Measurements from ENCODE around the gene DLG2.

DLG2 gene

DNA sequence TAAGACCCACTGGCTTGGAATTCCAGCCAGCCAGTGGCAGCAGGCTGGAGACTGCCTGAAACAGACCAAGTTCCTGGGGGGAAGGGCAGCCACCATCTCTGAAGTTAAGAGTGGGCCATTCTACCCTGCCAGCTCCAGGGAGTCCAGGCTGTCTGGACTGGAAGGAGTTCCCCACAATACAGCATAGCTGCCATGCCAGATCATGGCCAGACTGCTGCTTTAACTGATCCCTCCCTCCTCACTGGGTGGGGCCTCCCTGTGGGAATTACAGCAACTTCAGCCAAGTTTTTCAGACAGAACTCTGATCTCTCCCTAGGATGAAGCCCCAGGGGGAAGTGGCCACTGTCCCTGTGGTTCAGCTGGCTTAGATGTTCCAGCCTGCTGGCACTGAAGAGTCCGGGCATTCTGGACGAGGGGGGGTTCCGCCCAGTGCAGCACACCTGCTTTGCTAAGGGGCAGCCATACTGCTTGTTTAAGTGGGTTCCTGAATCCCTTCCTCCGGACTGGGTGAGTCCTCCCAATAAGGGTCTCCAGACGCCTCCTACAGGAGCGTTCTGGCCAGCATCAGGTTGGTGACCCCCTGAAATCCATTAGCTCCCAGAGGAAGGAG lies 455.4 kb downstream of the DLG2 start:
- no peak for TF ChIP-seq POLR2AphosphoS5 (IDR thresholded peaks at IDR 0.05; ENCODE audit: low read depth, low read length)
- no peak for TF ChIP-seq POU2F2 (IDR thresholded peaks at IDR 0.05; ENCODE audit: low read depth, low read length)
- DNase-seq (ENCODE audit: insufficient read length, low spot score) (no peak), FAIRE-seq (no peak)

DNA sequence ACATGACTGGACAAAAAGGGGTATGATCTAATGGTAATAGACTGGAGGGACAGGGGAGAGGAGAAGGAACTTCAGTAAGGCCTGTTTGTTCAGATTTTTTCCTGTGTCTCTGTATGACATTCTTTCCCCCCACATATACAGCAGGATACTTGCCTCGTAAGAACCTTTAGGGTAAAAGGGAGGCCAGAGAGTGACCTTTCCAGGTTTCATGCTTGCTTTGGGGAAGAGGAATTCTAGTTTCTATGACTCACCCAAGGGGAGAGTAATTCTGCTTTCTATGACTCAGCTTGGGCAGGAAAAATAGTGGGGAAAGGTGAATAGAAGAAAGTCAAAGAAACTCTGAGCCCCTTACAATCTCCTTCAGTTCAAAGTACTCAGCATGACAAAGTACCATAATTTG lies 457.0 kb downstream of the DLG2 start:
- TF ChIP-seq SPI1 (IDR thresholded peaks at IDR 0.05; ENCODE audit: low read depth, low read length) (no peak), PAX5 (IDR thresholded peaks at IDR 0.05; ENCODE audit: insufficient read depth, low read length, severe bottlenecking) (no peak), TAF1 (IDR thresholded peaks at IDR 0.05; ENCODE audit: low read depth, low read length) (no peak)
- DNase-seq (ENCODE audit: insufficient read length, low spot score) (no peak), FAIRE-seq (no peak)

DNA sequence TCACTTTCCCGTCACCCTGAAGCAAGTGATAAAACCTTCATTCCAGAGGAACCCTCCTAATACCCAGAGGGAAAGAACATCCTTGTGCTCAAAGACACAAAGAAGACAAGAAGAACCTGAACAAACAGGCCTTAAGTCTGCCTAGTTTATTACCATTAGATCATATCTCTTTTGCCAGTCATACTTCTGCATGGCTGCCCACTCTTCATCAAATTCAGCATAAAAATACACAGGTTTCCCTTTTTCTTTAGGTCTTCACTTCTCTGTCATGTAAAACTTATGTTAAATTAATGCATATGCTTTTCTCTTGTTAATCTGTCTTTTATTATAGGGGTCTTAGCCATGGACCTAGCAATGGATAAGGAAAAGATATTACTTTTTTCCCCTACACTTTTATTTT lies 459.7 kb downstream of the DLG2 start:
- FAIRE-seq (no peak), DNase-seq (ENCODE audit: insufficient read length, low spot score) (no peak)
- TF ChIP-seq POLR2AphosphoS5 (IDR thresholded peaks at IDR 0.05; ENCODE audit: low read depth, low read length) (no peak), PAX5 (IDR thresholded peaks at IDR 0.05; ENCODE audit: insufficient read depth, low read length, severe bottlenecking) (no peak), POLR2A (IDR thresholded peaks at IDR 0.05; ENCODE audit: low read depth, low read length) (no peak), SPI1 (IDR thresholded peaks at IDR 0.05; ENCODE audit: low read depth, low read length) (no peak), POU2F2 (IDR thresholded peaks at IDR 0.05; ENCODE audit: low read depth, low read length) (no peak), TAF1 (IDR thresholded peaks at IDR 0.05; ENCODE audit: low read depth, low read length) (no peak)

DNA sequence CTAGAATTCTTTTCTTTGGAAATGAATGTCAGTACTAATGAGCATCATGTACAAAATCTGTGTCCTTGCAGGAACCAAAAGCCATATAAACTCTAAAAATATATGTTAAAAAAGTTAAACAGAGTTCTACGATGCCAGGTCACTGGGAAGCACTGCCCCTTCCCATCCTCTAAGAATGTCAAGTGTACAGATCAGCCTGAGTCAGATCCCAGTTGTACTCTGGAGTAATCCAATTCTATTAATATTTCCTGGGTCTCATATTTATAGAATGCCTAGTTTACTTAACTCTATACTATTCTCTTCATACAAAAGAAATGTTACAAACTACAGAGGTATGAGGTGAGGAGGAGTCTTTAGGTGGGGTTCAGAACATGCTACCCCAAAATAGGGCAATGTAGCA lies 460.1 kb downstream of the DLG2 start:
- DNase-seq (ENCODE audit: insufficient read length, low spot score) = no peak
- FAIRE-seq = no peak
- TF ChIP-seq SPI1 (IDR thresholded peaks at IDR 0.05; ENCODE audit: low read depth, low read length) = no peak
- TF ChIP-seq TAF1 (IDR thresholded peaks at IDR 0.05; ENCODE audit: low read depth, low read length) = no peak
- no peak for TF ChIP-seq POLR2A (IDR thresholded peaks at IDR 0.05; ENCODE audit: low read depth, low read length)
- no peak for TF ChIP-seq PAX5 (IDR thresholded peaks at IDR 0.05; ENCODE audit: insufficient read depth, low read length, severe bottlenecking)
- TF ChIP-seq POLR2AphosphoS5 (IDR thresholded peaks at IDR 0.05; ENCODE audit: low read depth, low read length) = no peak
- no peak for TF ChIP-seq POU2F2 (IDR thresholded peaks at IDR 0.05; ENCODE audit: low read depth, low read length)

GRCh38 chr11:85165819-85166218 lies 461.3 kb downstream of the DLG2 start:
- TF ChIP-seq PAX5 (IDR thresholded peaks at IDR 0.05; ENCODE audit: insufficient read depth, low read length, severe bottlenecking) = no peak
- no peak for TF ChIP-seq SPI1 (IDR thresholded peaks at IDR 0.05; ENCODE audit: low read depth, low read length)
- no peak for TF ChIP-seq POLR2A (IDR thresholded peaks at IDR 0.05; ENCODE audit: low read depth, low read length)
- TF ChIP-seq TAF1 (IDR thresholded peaks at IDR 0.05; ENCODE audit: low read depth, low read length) = no peak
- TF ChIP-seq POU2F2 (IDR thresholded peaks at IDR 0.05; ENCODE audit: low read depth, low read length) = no peak
- no peak for TF ChIP-seq POLR2AphosphoS5 (IDR thresholded peaks at IDR 0.05; ENCODE audit: low read depth, low read length)
- no peak for DNase-seq (ENCODE audit: insufficient read length, low spot score)
- no peak for FAIRE-seq

DNA sequence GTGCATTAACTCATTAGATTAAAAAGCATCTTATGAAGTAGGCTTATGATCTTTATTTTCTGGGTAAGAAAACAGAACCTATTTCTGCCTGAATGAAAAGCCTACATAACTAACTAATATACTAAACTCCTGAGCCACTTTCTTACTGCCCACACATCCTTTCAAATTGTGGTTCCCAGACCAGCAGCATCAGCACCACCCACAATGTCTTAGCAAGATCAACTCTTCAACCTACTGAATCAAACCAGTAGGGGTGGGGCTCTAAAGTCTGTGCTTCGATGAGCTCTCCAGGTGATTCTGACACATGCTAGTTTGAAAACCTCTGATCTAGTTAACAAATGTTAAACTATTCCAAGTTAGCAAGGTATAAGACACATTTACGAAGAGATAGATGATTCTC lies 462.4 kb downstream of the DLG2 start:
- DNase-seq (ENCODE audit: insufficient read length, low spot score) (no peak), FAIRE-seq (no peak)
- TF ChIP-seq TAF1 (IDR thresholded peaks at IDR 0.05; ENCODE audit: low read depth, low read length) = no peak
- TF ChIP-seq SPI1 (IDR thresholded peaks at IDR 0.05; ENCODE audit: low read depth, low read length) = no peak

DNA sequence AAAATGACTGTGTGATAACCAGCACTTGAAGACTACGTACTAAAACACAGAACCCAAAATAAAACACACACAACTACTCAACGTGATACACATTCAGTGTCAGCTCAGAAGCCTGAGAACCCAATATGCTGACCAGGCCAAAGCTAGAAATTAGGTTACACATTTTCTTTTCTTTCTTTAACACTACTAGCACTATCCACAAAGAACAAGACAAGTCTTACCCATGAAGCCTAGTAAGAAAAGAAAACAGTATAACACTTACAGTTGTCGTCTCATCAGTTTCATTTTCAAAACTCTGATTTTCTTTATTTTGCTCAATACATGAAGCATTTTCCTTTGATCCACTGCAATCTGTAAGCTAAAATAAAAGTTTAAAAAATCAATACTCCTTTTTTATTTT lies 472.9 kb downstream of the DLG2 start:
- TF ChIP-seq SPI1 (IDR thresholded peaks at IDR 0.05; ENCODE audit: low read depth, low read length) (no peak), PAX5 (IDR thresholded peaks at IDR 0.05; ENCODE audit: insufficient read depth, low read length, severe bottlenecking) (no peak), POLR2A (IDR thresholded peaks at IDR 0.05; ENCODE audit: low read depth, low read length) (no peak), POLR2AphosphoS5 (IDR thresholded peaks at IDR 0.05; ENCODE audit: low read depth, low read length) (no peak), POU2F2 (IDR thresholded peaks at IDR 0.05; ENCODE audit: low read depth, low read length) (no peak), TAF1 (IDR thresholded peaks at IDR 0.05; ENCODE audit: low read depth, low read length) (no peak)
- no peak for FAIRE-seq
- no peak for DNase-seq (ENCODE audit: insufficient read length, low spot score)

- no peak for FAIRE-seq
- TF ChIP-seq PAX5 (IDR thresholded peaks at IDR 0.05; ENCODE audit: insufficient read depth, low read length, severe bottlenecking) = no peak
- TF ChIP-seq TAF1 (IDR thresholded peaks at IDR 0.05; ENCODE audit: low read depth, low read length) = no peak
- no peak for TF ChIP-seq SPI1 (IDR thresholded peaks at IDR 0.05; ENCODE audit: low read depth, low read length)
- no peak for TF ChIP-seq POLR2AphosphoS5 (IDR thresholded peaks at IDR 0.05; ENCODE audit: low read depth, low read length)
- TF ChIP-seq POLR2A (IDR thresholded peaks at IDR 0.05; ENCODE audit: low read depth, low read length) = no peak
- TF ChIP-seq POU2F2 (IDR thresholded peaks at IDR 0.05; ENCODE audit: low read depth, low read length) = no peak
- no peak for DNase-seq (ENCODE audit: insufficient read length, low spot score)
These were observed 489.5 kb downstream of the DLG2 start for GRCh38 chr11:85137597-85137996.

DNA sequence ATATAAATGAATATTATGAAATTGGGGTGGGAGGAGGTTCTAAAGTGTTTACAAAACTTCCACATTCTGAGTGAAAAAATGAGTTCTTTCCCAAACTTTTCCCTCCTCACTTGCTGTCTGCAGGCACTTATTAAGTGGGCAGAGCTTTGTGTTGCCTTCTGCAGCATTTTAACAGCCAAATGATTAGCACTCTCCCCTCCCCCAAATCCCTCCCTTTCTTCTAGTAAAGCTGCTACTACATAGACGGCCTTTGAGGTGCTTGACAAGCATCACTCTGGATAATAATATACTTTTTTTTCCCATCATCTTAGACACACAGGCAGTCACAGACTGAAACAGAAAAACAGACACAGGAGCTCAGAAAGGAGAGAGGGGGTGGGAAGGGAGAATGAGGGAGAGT lies 493.5 kb downstream of the DLG2 start:
- DNase-seq (ENCODE audit: insufficient read length, low spot score) (no peak), FAIRE-seq (no peak)
- TF ChIP-seq PAX5 (IDR thresholded peaks at IDR 0.05; ENCODE audit: insufficient read depth, low read length, severe bottlenecking) = no peak
- TF ChIP-seq TAF1 (IDR thresholded peaks at IDR 0.05; ENCODE audit: low read depth, low read length) = no peak
- TF ChIP-seq POLR2A (IDR thresholded peaks at IDR 0.05; ENCODE audit: low read depth, low read length) = no peak
- no peak for TF ChIP-seq SPI1 (IDR thresholded peaks at IDR 0.05; ENCODE audit: low read depth, low read length)
- TF ChIP-seq POU2F2 (IDR thresholded peaks at IDR 0.05; ENCODE audit: low read depth, low read length) = no peak
- TF ChIP-seq POLR2AphosphoS5 (IDR thresholded peaks at IDR 0.05; ENCODE audit: low read depth, low read length) = no peak

- TF ChIP-seq POLR2A (IDR thresholded peaks at IDR 0.05; ENCODE audit: low read depth, low read length) (no peak), POLR2AphosphoS5 (IDR thresholded peaks at IDR 0.05; ENCODE audit: low read depth, low read length) (no peak), TAF1 (IDR thresholded peaks at IDR 0.05; ENCODE audit: low read depth, low read length) (no peak), SPI1 (IDR thresholded peaks at IDR 0.05; ENCODE audit: low read depth, low read length) (no peak), PAX5 (IDR thresholded peaks at IDR 0.05; ENCODE audit: insufficient read depth, low read length, severe bottlenecking) (no peak), POU2F2 (IDR thresholded peaks at IDR 0.05; ENCODE audit: low read depth, low read length) (no peak)
- DNase-seq (ENCODE audit: insufficient read length, low spot score) = no peak
- FAIRE-seq = no peak
These were observed 494.1 kb downstream of the DLG2 start for GRCh38 chr11:85132851-85133585.

Measured in GM12891 (cell line).